Measurements from ENCODE around the gene AP1G2.
"Not testable (repeated sequence)": the region's sequence is repeated elsewhere in the genome, so short reads cannot be mapped to it uniquely, and the experiment has no call there.

Gene AP1G2

GRCh38 chr14:23567186-23568020, at the start of gene AP1G2:
TSS of gene AP1G2 (minus strand) at chr14:23567791. CDS start at chr14:23567314, 477 bp downstream.
- DNase-seq: peak; percentile 89

GRCh38 chr14:23615856-23616255, 48.3 kb upstream of the AP1G2 start:
- DNase-seq: no peak

GRCh38 chr14:23614395-23614828, 46.8 kb upstream of the AP1G2 start:
- DNase-seq: no peak

- no peak for DNase-seq
Observed at GRCh38 chr14:23613242-23614070, 45.9 kb upstream of the AP1G2 start.

- no peak for DNase-seq
Observed at GRCh38 chr14:23612802-23613201, 45.2 kb upstream of the AP1G2 start.

GRCh38 chr14:23612354-23612732, 44.8 kb upstream of the AP1G2 start:
- DNase-seq: no peak

GRCh38 chr14:23610815-23611289, 43.3 kb upstream of the AP1G2 start:
- DNase-seq: no peak

GRCh38 chr14:23610090-23610814, 42.7 kb upstream of the AP1G2 start:
- DNase-seq: no peak

- DNase-seq: not testable (repeated sequence)
Observed at GRCh38 chr14:23609411-23610089, 42.0 kb upstream of the AP1G2 start.

GRCh38 chr14:23609001-23609400, 41.4 kb upstream of the AP1G2 start:
- no peak for DNase-seq

GRCh38 chr14:23608454-23608853, 40.9 kb upstream of the AP1G2 start:
- DNase-seq: no peak

GRCh38 chr14:23605931-23606585, 38.5 kb upstream of the AP1G2 start:
- no peak for DNase-seq

- DNase-seq: no peak
Observed at GRCh38 chr14:23604675-23605170, 37.1 kb upstream of the AP1G2 start.

- no peak for DNase-seq
Observed at GRCh38 chr14:23604148-23604547, 36.6 kb upstream of the AP1G2 start.

- DNase-seq: no peak
Observed at GRCh38 chr14:23603103-23603502, 35.5 kb upstream of the AP1G2 start.

GRCh38 chr14:23602181-23603095, 34.8 kb upstream of the AP1G2 start:
- DNase-seq: no peak

- DNase-seq: no peak
Observed at GRCh38 chr14:23601845-23602180, 34.2 kb upstream of the AP1G2 start.

GRCh38 chr14:23601424-23601823, 33.8 kb upstream of the AP1G2 start:
- no peak for DNase-seq

GRCh38 chr14:23600806-23601205, 33.2 kb upstream of the AP1G2 start:
- no peak for DNase-seq

GRCh38 chr14:23600322-23600707, 32.7 kb upstream of the AP1G2 start:
- no peak for DNase-seq

GRCh38 chr14:23594191-23594590, 26.6 kb upstream of the AP1G2 start:
- DNase-seq: not testable (repeated sequence)

All from activated CD4-positive, CD25-positive, alpha-beta regulatory T cell treated with anti-CD3 and anti-CD28 coated beads, Interleukin-2, amount 50 U/mL, for 72 hours (primary cell).